ENCODE measurements around the gene HOMER3.

DNA sequence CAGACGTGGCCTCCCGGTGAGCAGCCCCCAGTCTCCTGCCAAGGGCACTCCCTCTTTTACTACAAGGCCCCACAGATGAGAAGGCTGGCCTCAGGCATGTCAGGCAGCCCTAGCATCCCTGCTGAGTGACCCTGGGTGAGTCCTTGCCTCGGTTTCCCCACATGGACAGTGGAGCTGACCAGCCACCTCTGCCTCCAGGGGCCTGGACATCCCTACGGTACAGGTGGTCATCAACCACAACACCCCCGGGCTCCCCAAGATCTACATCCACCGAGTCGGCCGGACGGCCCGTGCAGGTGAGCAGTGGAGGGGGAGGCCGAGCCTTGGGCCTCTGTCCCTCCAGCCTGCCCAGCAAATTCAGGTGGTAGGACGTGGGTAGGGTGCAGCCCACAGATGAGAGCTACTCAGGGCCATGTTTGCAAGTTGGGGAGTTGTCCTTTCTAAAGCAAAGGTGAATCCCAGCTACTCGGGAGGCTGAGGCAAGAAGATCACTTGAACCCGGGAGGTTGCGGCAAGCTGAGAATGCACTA, 16.3 kb downstream of the HOMER3 start:
- no peak for TF ChIP-seq CTCF (IDR thresholded peaks at IDR 0.05; ENCODE audit: insufficient read depth, low read length)
- TF ChIP-seq SPI1 (IDR thresholded peaks at IDR 0.05; ENCODE audit: borderline replicate concordance, low read depth), result no peak
